Activated naive CD4-positive, alpha-beta T cell treated with anti-CD3 and anti-CD28 coated beads for 36 hours (primary cell): ENCODE measurements around the gene OPN5. TPM values are rescaled to one million over a fixed set of nuclear protein-coding genes. Genes with fewer than 3 reads are reported as not detected.
"Not testable (repeated sequence)": the region's sequence is repeated elsewhere in the genome, so short reads cannot be mapped to it uniquely, and the experiment has no call there.

Experiments
- CTCF ChIA-PET: fragments of 350-600 bp; sonication (Branson Sonifier 250); formaldehyde crosslinking; loops from one replicate; lab custom pipeline; 2021; ENCODE audit warnings: antibody characterized with exemption; lab: Charles Lee
- DNase-seq: peaks from one replicate; pipeline ENCODE4 v3.0.0-alpha.2; 2020
- H3K27ac Mint-ChIP-seq: one replicate; pipeline ENCODE4 v1.8.0; 2021; ENCODE audit warnings: mild to moderate bottlenecking, mixed read lengths
- H3K27me3 Mint-ChIP-seq: one replicate; pipeline ENCODE4 v1.8.0; 2021; ENCODE audit warnings: low read depth, mixed read lengths
- H3K36me3 Mint-ChIP-seq: one replicate; pipeline ENCODE4 v1.8.0; 2021; ENCODE audit warnings: low read depth, mixed read lengths
- H3K4me1 Mint-ChIP-seq: one replicate; pipeline ENCODE4 v1.8.0; 2021; ENCODE audit warnings: low read depth, mixed read lengths
- H3K4me3 Mint-ChIP-seq: one replicate; pipeline ENCODE4 v1.8.0; 2021; ENCODE audit warnings: mild to moderate bottlenecking, moderate library complexity, mixed read lengths
- H3K9me3 Mint-ChIP-seq: one replicate; pipeline ENCODE4 v1.8.0; 2021; ENCODE audit warnings: mixed read lengths
- intact Hi-C: fragments of 100-400 bp; cut with micrococcal nuclease; formaldehyde crosslinking; loops from one replicate; pipeline ENCODE4 v1.15.1; 2023
- total RNA-seq, 2 experiments: library from RNA; stranded (reverse); gene quantifications; one replicate each; pipeline ENCODE4 v1.2.3, GENCODE V29; 2021

Gene OPN5, protein sequence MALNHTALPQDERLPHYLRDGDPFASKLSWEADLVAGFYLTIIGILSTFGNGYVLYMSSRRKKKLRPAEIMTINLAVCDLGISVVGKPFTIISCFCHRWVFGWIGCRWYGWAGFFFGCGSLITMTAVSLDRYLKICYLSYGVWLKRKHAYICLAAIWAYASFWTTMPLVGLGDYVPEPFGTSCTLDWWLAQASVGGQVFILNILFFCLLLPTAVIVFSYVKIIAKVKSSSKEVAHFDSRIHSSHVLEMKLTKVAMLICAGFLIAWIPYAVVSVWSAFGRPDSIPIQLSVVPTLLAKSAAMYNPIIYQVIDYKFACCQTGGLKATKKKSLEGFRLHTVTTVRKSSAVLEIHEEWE
- total RNA-seq: not detected

DNA sequence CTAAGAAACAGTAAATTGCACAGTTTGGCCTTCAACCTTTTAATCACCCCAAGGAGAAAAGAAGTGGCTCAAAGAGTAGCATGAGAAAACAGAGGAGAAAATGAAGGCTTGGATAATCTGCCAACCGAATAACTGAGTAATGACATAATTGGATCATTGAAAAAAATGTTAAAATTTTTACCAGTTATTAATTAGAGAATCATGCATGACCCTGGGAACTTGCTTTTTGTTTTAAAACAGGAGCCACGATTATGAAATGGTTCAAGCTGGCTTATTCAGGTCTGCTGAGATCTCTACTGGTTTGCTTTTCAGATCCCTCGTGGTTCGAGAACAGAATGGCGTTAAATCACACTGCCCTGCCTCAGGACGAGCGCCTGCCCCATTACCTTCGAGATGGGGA, at the start of gene OPN5:
Gene OPN5 (plus strand): TSS at position 301 of the 400 bp plus-strand sequence. CDS start 35 bp downstream, at position 336.
- Mint-ChIP-seq H3K4me3 (no peak within 1 kb of the TSS), H3K27ac (no peak within 1 kb of the TSS), H3K27me3 (peaks cover 6% of the 10 kb centered on the region), H3K9me3 (no peaks in the 10 kb centered on the region), H3K4me1 (peaks cover 5% of the 10 kb centered on the region), H3K36me3 (no peaks in the 10 kb centered on the region)
- DNase-seq: no peak
- CTCF ChIA-PET: interaction anchor here (1.0 to 3.8 kb wide), 9 partner anchors 48 to 368 kb away, joined by 3 to 71 read pairs (median 4); no protein-coding TSS in a partner anchor
- intact Hi-C loops: loop anchor here (2.0 to 5.0 kb wide), 4 partner anchors 39 to 933 kb away; partner anchors contain the start of gene CD2AP

- CTCF ChIA-PET: interaction anchor here (0.7 to 3.3 kb wide), 17 partner anchors 9 to 326 kb away, joined by 3 to 44 read pairs (median 6); no protein-coding TSS in a partner anchor
- no peaks in the 10 kb centered on the region for H3K36me3 Mint-ChIP-seq
- intact Hi-C loops: loop anchor here (1.0 kb wide), 3 partner anchors 46 to 320 kb away; no protein-coding TSS in a partner anchor
- peaks cover 18% of the 10 kb centered on the region for H3K4me1 Mint-ChIP-seq
- peak; percentile 23 for DNase-seq
- H3K27ac Mint-ChIP-seq: no peak overlapping the region
- peaks cover 11% of the 10 kb centered on the region for H3K27me3 Mint-ChIP-seq
- H3K4me3 Mint-ChIP-seq: no peak overlapping the region
- no peaks in the 10 kb centered on the region for H3K9me3 Mint-ChIP-seq
These were observed 47.8 kb upstream of the OPN5 start for GRCh38 chr6:47733879-47734558.

GRCh38 chr6:47734831-47735481, 46.9 kb upstream of the OPN5 start:
- no peak overlapping the region for H3K4me3 Mint-ChIP-seq
- no peaks in the 10 kb centered on the region for H3K36me3 Mint-ChIP-seq
- no peaks in the 10 kb centered on the region for H3K9me3 Mint-ChIP-seq
- no peak for DNase-seq
- no peak overlapping the region for H3K27ac Mint-ChIP-seq
- H3K4me1 Mint-ChIP-seq: peaks cover 11% of the 10 kb centered on the region
- intact Hi-C loops: loop anchor here (1.0 kb wide), 3 partner anchors 45 to 321 kb away; no protein-coding TSS in a partner anchor
- CTCF ChIA-PET: interaction anchor here (1.2 to 3.3 kb wide), 11 partner anchors 10 to 322 kb away, joined by 3 to 44 read pairs (median 6); no protein-coding TSS in a partner anchor
- peaks cover 11% of the 10 kb centered on the region for H3K27me3 Mint-ChIP-seq

DNA sequence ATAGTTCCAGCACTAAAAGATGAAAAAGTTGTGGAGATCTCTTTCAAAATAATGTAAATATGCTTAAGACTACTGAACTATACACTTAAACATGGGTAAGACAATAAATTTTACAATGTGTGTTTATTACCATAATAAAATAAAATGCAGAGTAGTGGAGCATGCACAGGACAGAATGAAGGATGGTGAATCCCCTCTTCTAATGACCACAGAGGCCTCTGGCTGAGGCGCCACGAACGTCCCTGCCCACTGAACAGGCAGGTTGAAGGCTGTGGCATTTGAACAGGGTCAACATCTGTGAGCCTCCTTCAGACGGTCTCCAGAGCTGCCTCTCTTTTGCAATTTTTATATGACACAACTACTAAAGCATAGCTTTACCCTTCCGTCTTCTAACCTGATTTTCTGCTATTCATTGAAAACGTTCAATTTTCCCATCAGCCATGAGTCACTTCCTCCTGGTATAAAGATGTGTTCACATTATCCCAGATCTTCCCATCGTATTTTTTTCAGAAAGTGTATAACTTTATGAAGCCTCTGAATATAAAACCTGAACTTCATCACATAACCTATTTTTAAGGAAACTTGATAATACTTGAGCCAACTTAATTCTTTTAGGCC, 45.6 kb upstream of the OPN5 start:
- intact Hi-C loops: no loop called here
- H3K4me3 Mint-ChIP-seq: no peak overlapping the region
- DNase-seq: no peak
- H3K4me1 Mint-ChIP-seq: peaks cover 11% of the 10 kb centered on the region
- H3K36me3 Mint-ChIP-seq: no peaks in the 10 kb centered on the region
- H3K9me3 Mint-ChIP-seq: no peaks in the 10 kb centered on the region
- CTCF ChIA-PET: interaction anchor here (1.1 kb wide), 1 partner anchor 105 kb away, joined by 6 read pairs; no protein-coding TSS in a partner anchor
- no peak overlapping the region for H3K27ac Mint-ChIP-seq
- peaks cover 11% of the 10 kb centered on the region for H3K27me3 Mint-ChIP-seq

DNA sequence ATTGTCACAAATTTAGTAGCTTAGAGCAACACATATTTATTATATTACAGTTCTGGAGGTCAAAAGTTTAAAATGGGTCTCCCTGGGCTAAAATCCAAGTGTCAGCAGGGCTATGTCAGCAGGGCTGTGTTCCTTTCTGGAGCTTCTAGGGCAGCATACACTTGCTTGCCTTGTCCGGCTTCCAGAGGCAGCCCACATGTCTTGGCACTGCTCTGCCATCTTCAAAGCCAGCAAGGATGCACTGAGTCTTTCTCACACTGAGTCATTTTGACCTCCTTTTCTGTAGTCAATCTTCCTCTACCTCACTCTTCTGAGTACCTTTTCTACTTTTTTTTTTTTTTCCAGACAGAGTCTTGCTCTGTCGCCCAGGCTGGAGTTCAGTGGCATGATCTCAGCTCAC, 44.4 kb upstream of the OPN5 start:
- H3K36me3 Mint-ChIP-seq: no peaks in the 10 kb centered on the region
- peak; percentile 15 for DNase-seq
- intact Hi-C loops: no loop called here
- peaks cover 17% of the 10 kb centered on the region for H3K4me1 Mint-ChIP-seq
- no peak overlapping the region for H3K27ac Mint-ChIP-seq
- peaks cover 11% of the 10 kb centered on the region for H3K27me3 Mint-ChIP-seq
- no peaks in the 10 kb centered on the region for H3K9me3 Mint-ChIP-seq
- CTCF ChIA-PET: interaction anchor here (0.6 kb wide), 1 partner anchor 108 kb away, joined by 3 read pairs; no protein-coding TSS in a partner anchor
- no peak overlapping the region for H3K4me3 Mint-ChIP-seq

DNA sequence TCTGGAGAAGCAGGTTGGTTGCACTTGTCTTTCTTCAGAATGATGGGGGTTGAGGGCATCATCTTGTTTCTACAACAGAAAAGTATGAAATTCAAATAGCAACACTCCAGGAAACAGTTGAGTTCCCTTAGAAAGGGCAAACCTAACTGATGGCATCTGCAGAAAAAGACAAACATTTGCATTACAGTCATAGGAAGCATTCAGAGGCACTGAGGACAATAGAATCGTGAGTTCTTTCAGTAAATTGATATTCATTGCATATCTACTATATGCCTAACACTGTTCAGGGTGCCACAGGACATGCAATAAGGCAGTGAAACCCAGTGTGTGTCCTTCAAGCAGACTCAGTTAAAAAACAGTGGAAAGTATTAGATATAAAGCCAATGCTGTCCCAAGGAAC, 41.1 kb upstream of the OPN5 start:
- H3K36me3 Mint-ChIP-seq: no peaks in the 10 kb centered on the region
- CTCF ChIA-PET: interaction anchor here (1.8 kb wide), 1 partner anchor 109 kb away, joined by 6 read pairs; no protein-coding TSS in a partner anchor
- intact Hi-C loops: loop anchor here (1.0 to 5.0 kb wide), 5 partner anchors 9 to 326 kb away; partner anchors contain the start of gene CD2AP
- peaks cover 20% of the 10 kb centered on the region for H3K4me1 Mint-ChIP-seq
- no peak for DNase-seq
- H3K4me3 Mint-ChIP-seq: no peak overlapping the region
- peaks cover 6% of the 10 kb centered on the region for H3K27me3 Mint-ChIP-seq
- no peak overlapping the region for H3K27ac Mint-ChIP-seq
- peaks cover 2% of the 10 kb centered on the region for H3K9me3 Mint-ChIP-seq

DNA sequence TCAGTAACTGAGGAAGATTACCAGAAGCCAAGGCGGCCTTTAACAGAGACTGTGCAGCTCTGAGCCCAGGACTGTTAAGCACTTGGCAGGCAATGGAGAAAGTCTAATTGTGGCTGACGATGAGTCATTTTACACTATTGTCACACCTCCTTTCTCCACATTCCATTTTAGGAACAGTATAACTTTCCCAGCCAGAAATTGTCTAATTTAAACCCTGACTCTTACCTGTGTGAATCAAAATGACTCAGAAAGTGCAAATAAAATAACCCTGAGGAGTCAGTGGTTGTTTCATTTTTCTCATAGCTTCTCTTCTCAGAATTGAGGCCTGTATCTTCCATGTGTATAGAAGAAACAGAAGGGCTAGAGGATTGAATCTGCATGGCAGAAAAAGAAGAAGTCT, 40.0 kb upstream of the OPN5 start:
- peaks cover 2% of the 10 kb centered on the region for H3K9me3 Mint-ChIP-seq
- intact Hi-C loops: loop anchor here (1.0 to 5.0 kb wide), 8 partner anchors 7 to 500 kb away; partner anchors contain the start of gene CD2AP
- peaks cover 8% of the 10 kb centered on the region for H3K27me3 Mint-ChIP-seq
- H3K27ac Mint-ChIP-seq: peak overlapping the region; percentile 59
- peaks cover 18% of the 10 kb centered on the region for H3K4me1 Mint-ChIP-seq
- peak; percentile 41 for DNase-seq
- H3K36me3 Mint-ChIP-seq: no peaks in the 10 kb centered on the region
- H3K4me3 Mint-ChIP-seq: no peak overlapping the region
- CTCF ChIA-PET: interaction anchor here (1.5 to 1.8 kb wide), 2 partner anchors 37 to 110 kb away, joined by 4 to 6 read pairs; no protein-coding TSS in a partner anchor

DNA sequence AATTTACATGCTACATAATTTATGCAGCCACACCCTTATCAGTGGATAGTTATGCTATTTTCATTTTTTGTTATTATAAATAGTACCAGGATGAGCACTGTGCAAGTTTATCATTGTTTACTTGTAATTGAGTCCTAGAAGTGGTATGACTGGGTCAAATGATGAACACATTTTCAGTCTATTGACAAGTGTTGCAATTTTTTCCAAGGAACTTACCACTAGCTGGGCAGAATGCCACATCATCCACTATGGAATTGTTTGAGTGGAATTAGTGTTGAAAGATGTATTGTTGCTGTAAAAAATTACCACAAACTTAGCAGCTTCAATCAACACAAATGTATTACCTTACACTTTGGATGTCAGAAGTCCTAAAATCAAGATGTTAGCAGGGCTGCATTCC, 38.1 kb upstream of the OPN5 start:
- Mint-ChIP-seq H3K27me3 (peaks cover 8% of the 10 kb centered on the region), H3K4me3 (no peak overlapping the region), H3K9me3 (peaks cover 2% of the 10 kb centered on the region), H3K27ac (no peak overlapping the region), H3K4me1 (peaks cover 13% of the 10 kb centered on the region), H3K36me3 (no peaks in the 10 kb centered on the region)
- CTCF ChIA-PET: no interaction called here
- intact Hi-C loops: loop anchor here (2.0 to 5.0 kb wide), 2 partner anchors 37 to 266 kb away; partner anchors contain the start of gene CD2AP
- DNase-seq: no peak

GRCh38 chr6:47745269-47745668, 36.6 kb upstream of the OPN5 start:
- peaks cover 21% of the 10 kb centered on the region for H3K4me1 Mint-ChIP-seq
- DNase-seq, CTCF ChIA-PET, H3K27ac Mint-ChIP-seq, intact Hi-C loops, H3K27me3 Mint-ChIP-seq, H3K9me3 Mint-ChIP-seq, H3K36me3 Mint-ChIP-seq, H3K4me3 Mint-ChIP-seq: not testable (repeated sequence)

- no peaks in the 10 kb centered on the region for H3K36me3 Mint-ChIP-seq
- H3K27me3 Mint-ChIP-seq: peaks cover 25% of the 10 kb centered on the region
- CTCF ChIA-PET: interaction anchor here (1.2 kb wide), 1 partner anchor 30 kb away, joined by 4 read pairs; no protein-coding TSS in a partner anchor
- no peak for DNase-seq
- H3K4me3 Mint-ChIP-seq: no peak overlapping the region
- intact Hi-C loops: loop anchor here (1.0 kb wide), 1 partner anchor 8 kb away; no protein-coding TSS in a partner anchor
- H3K27ac Mint-ChIP-seq: peak overlapping the region; percentile 13
- H3K9me3 Mint-ChIP-seq: peaks cover 2% of the 10 kb centered on the region
- peaks cover 15% of the 10 kb centered on the region for H3K4me1 Mint-ChIP-seq
These were observed 32.1 kb upstream of the OPN5 start for GRCh38 chr6:47749757-47750156.

DNA sequence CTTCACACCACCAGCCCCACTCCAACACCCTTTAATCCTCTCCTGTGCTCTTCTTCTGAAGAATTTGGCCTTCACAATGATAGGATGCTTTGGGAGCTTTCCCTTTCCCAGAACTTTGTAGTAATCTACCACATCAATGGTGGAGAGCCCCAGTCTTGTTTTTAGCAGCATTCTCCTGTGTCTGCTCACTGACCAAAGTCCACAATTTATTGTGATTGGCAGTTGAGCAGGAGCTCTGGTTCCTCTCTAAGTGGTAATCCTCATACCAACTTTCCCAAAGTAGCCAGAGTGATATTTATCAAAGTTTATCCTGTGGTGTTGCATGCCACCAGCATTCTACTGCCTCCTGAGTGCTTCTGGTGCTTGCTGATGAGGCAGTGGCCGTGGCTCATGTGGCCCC, 29.0 kb upstream of the OPN5 start:
- Mint-ChIP-seq H3K4me1 (peaks cover 15% of the 10 kb centered on the region), H3K27ac (no peak overlapping the region), H3K9me3 (peaks cover 3% of the 10 kb centered on the region), H3K4me3 (no peak overlapping the region), H3K36me3 (no peaks in the 10 kb centered on the region), H3K27me3 (peaks cover 29% of the 10 kb centered on the region)
- no peak for DNase-seq
- intact Hi-C loops: no loop called here
- CTCF ChIA-PET: no interaction called here
